Measurements from ENCODE around the gene NARS2. TPM values are rescaled to one million over a fixed set of nuclear protein-coding genes. Genes with fewer than 3 reads are reported as not detected.

The NARS2 gene
- polyA plus RNA-seq, 2 donors, result 8.3 to 17.2 TPM

Other genes starting within 250 kb of the NARS2 start
- 1 to 10 TPM; 6.2 to 6.6 TPM for gene GAB2, start 157.0 kb downstream of the NARS2 start, polyA plus RNA-seq

Measured in esophagus (tissue), 2 donors.